Nephron (organoid): ENCODE data around the gene CD40.
"Not testable (repeated sequence)": the region's sequence is repeated elsewhere in the genome, so short reads cannot be mapped to it uniquely, and the experiment has no call there.

ENCODE experiments used
- H3K27ac Mint-ChIP-seq, 3 experiments: 2 replicates each; pipeline ENCODE4 v1.8.0; 2020; ENCODE audit warnings: mixed read lengths in 3 of 3, mild to moderate bottlenecking in 2 of 3, moderate library complexity in 1 of 3
- H3K27me3 Mint-ChIP-seq: 2 replicates; pipeline ENCODE4 v1.8.0; 2021; ENCODE audit warnings: low read depth, mild to moderate bottlenecking, moderate library complexity, mixed read lengths
- H3K36me3 Mint-ChIP-seq: 2 replicates; pipeline ENCODE4 v1.8.0; 2020; ENCODE audit warnings: low read depth, mixed read lengths
- H3K4me1 Mint-ChIP-seq: 2 replicates; pipeline ENCODE4 v1.8.0; 2020; ENCODE audit warnings: mixed read lengths
- H3K4me3 Mint-ChIP-seq, 3 experiments: 2 replicates each; pipeline ENCODE4 v1.8.0; 2020; ENCODE audit warnings: mild to moderate bottlenecking in 3 of 3, mixed read lengths in 3 of 3, moderate library complexity in 2 of 3
- H3K9me3 Mint-ChIP-seq: 2 replicates; pipeline ENCODE4 v1.8.0; 2020; ENCODE audit warnings: mixed read lengths
- TF ChIP-seq, protein P1 (sequence below), 3 experiments: fragments of 200-600 bp; sonication (generic); IDR thresholded peaks; one replicate each; pipeline ENCODE4 v1.5.0; 2021; ENCODE audit warnings: antibody characterized with exemption in 3 of 3; ENCODE audit not compliant: unreplicated experiment in 3 of 3

The CD40 gene

DNA sequence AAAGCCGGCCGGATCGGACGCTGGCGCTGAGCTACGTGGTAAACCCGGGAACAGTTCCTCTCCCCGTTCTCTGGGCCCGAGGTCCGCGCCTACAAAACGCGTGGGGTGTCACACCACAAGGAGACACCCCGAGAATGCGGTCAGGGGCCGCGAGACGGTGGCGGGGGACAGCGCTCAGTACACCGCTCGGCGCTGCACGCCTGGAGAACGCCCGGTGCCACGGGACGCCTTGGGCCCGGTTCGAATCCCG, 29.0 kb upstream of the CD40 start:
- peak overlapping the region; percentile 89 to 93 (median 91) for H3K4me3 Mint-ChIP-seq
- peak overlapping the region; percentile 61 to 96 (median 71) for H3K27ac Mint-ChIP-seq
- no peaks in the 10 kb centered on the region for H3K9me3 Mint-ChIP-seq
- peaks cover 5% of the 10 kb centered on the region for H3K27me3 Mint-ChIP-seq
- H3K36me3 Mint-ChIP-seq: no peaks in the 10 kb centered on the region
- H3K4me1 Mint-ChIP-seq: peaks cover 40% of the 10 kb centered on the region
- TF ChIP-seq, protein P1, sequence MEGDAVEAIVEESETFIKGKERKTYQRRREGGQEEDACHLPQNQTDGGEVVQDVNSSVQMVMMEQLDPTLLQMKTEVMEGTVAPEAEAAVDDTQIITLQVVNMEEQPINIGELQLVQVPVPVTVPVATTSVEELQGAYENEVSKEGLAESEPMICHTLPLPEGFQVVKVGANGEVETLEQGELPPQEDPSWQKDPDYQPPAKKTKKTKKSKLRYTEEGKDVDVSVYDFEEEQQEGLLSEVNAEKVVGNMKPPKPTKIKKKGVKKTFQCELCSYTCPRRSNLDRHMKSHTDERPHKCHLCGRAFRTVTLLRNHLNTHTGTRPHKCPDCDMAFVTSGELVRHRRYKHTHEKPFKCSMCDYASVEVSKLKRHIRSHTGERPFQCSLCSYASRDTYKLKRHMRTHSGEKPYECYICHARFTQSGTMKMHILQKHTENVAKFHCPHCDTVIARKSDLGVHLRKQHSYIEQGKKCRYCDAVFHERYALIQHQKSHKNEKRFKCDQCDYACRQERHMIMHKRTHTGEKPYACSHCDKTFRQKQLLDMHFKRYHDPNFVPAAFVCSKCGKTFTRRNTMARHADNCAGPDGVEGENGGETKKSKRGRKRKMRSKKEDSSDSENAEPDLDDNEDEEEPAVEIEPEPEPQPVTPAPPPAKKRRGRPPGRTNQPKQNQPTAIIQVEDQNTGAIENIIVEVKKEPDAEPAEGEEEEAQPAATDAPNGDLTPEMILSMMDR (IDR thresholded peaks at IDR 0.05; ENCODE audit: unreplicated experiment in 3 of 3): no peak

DNA sequence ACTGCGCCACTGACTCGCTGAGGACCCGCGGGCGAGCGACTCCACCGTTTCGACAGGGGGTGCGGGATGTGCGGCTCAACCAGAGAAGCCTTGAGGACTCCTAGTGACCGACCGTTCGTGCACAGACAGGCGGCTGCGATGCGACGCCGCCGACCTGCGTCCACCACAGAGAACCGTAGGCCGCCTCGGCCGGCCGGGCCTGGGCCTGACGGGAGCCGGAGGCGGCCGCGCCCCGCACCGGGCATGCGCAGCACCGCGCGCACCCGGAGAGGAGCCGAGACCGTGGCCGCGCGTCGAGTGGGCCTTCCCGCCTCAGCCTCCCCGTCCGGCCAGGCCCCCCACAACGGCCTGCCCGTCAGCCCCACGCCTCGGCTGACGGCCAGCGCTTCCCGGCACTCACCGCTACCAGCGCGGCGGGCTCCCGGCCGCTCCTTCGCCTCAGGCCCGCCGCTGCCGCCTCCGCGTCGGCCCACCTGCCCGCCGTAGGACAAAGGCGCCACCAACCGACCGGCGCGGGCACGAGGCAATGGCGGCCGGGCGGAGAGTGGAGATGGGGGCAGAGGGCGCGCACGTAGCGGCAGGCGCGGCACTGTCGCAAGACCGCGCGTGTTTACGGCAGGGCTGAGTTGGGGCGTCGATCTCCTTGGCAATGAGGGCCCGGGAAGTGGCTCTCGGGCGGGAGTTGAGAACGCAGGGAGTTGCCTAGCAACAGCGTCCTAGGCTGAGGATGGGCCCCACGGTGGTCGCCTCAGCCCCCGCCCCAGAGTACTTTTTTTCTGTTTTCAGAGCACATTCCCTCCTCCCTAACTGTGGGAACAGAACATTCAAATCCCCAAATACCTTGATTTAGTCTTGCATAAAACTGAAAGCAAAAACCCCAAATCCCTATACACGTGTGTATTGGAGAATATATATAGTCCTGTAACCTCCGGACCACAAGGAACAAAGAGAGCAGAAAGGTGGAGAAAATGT, 28.4 kb upstream of the CD40 start, which contains the start of gene NCOA5:
TSS of gene NCOA5 (minus strand) at position 546 of the 972 bp plus-strand sequence. CDS start 10,538 bp downstream, outside the sequence.
- H3K9me3 Mint-ChIP-seq: no peaks in the 10 kb centered on the region
- TF ChIP-seq, protein P1 (IDR thresholded peaks at IDR 0.05; ENCODE audit: unreplicated experiment in 3 of 3): peak in 1 of 3 experiments; percentile 22
- H3K36me3 Mint-ChIP-seq: no peaks in the 10 kb centered on the region
- peak within 1 kb of the TSS; percentile 89 to 93 (median 91) for H3K4me3 Mint-ChIP-seq
- peaks cover 40% of the 10 kb centered on the region for H3K4me1 Mint-ChIP-seq
- H3K27ac Mint-ChIP-seq: peak within 1 kb of the TSS; percentile 61 to 96 (median 94)
- H3K27me3 Mint-ChIP-seq: peaks cover 5% of the 10 kb centered on the region

DNA sequence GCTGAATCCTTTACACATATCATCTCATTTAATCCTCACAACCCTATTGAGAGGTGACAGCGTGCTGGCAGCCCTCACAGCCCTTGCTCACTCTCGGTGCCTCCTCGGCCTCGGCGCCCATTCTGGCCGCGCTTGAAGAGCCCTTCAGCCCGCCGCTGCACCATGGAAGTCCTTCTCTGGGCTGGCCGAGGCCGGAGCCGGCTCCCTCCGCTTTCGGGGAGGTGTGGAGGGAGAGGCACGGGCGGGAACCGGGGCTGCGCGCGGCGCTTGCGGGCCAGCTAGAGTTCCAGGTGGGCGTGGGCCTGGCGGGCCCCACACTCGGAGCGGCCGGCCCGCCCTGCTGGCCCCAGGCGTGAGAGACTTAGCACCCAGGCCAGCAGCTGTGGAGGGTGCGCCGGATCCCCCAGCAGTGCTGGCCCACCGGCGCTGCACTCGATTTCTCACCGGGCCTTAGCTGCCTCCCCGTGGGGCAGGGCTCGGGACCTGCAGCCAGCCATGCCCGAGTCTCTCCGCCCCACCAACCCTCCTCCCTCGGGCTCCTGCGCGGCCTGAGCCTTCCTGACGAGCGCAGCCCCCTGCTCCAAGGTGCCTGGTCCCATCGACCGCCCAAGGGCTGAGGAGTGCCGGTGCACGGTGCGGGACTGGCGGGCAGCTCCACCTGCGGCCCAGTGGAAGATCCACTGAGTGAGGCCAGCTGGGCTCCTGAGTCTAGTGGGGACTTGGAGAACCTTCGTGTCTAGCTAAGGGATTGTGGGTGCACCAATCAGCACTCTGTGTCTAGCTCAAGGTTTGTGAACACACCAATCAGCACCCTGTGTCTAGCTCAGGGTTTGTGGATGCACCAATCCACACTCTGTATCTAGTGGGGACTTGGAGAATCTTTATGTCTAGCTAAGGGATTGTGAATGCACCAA, 26.2 kb upstream of the CD40 start:
- H3K9me3 Mint-ChIP-seq, H3K27me3 Mint-ChIP-seq, H3K27ac Mint-ChIP-seq, H3K36me3 Mint-ChIP-seq: not testable (repeated sequence)
- Mint-ChIP-seq H3K4me3 (peak overlapping the region in 2 of 3 experiments; percentile 17 to 34), H3K4me1 (peaks cover 20% of the 10 kb centered on the region)

DNA sequence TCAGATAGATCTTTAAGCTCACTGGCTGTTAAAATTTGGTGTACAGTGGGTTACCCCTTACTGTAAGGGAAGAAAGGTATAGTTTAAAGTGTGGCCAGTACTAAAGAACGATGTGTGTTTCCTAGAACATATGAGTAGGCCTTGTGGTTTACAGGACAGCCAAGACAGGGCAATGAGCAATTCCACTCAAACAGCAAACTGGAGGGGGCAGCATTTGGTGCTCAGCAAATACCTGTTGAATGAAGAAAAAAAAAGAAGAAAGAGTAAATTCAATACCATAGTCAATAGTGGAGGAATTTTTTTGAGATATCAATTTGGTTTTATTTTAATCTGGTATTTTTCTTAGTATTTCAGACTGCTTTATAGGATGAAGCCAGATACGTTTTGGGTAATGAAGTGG, 24.6 kb upstream of the CD40 start:
- peaks cover 7% of the 10 kb centered on the region for H3K4me1 Mint-ChIP-seq
- H3K9me3 Mint-ChIP-seq: no peaks in the 10 kb centered on the region
- H3K36me3 Mint-ChIP-seq: no peaks in the 10 kb centered on the region
- H3K27ac Mint-ChIP-seq: no peak overlapping the region
- H3K27me3 Mint-ChIP-seq: peaks cover 16% of the 10 kb centered on the region
- H3K4me3 Mint-ChIP-seq: no peak overlapping the region
- TF ChIP-seq, protein P1 (IDR thresholded peaks at IDR 0.05; ENCODE audit: unreplicated experiment in 3 of 3): no peak

DNA sequence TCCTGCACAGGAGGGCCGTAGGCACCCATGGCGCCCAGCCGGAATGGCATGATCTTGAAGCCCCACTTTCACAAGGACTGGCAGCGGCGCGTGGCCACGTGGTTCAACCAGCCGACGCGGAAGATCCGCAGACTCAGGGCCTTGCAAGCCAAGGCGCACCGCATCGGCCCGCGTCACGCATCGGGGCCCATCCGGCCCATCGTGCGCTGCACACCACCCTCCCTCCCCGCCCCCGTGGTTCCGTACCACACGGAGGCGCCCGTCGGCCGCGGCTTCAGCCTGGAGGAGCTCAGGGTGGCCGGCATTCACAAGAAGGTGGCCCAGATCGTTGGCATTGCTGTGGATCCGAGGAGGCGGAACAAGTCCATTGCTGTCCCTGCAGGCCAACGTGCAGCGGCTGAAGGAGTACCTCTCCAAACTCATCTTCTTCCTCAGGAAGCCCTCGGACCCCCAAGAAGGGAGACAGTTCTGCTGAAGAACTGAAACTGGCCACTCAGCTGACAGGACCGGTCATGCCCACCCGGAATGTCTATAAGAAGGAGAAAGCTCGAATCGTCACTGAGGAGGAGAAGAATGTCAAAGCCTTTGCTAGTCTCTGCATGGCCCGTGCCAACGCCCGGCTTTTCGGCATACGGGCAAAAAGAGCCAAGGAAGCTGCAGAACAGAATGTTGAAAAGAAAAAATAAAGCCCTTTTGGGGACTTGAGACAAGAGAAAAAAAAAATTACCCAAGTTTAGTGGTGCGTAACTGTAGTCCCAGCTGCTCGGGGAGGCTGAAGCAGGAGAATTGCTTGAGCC, 18.4 kb upstream of the CD40 start:
- Mint-ChIP-seq H3K36me3 (no peaks in the 10 kb centered on the region), H3K4me1 (no peaks in the 10 kb centered on the region)
- TF ChIP-seq, protein P1 (IDR thresholded peaks at IDR 0.05; ENCODE audit: unreplicated experiment in 3 of 3): no peak

DNA sequence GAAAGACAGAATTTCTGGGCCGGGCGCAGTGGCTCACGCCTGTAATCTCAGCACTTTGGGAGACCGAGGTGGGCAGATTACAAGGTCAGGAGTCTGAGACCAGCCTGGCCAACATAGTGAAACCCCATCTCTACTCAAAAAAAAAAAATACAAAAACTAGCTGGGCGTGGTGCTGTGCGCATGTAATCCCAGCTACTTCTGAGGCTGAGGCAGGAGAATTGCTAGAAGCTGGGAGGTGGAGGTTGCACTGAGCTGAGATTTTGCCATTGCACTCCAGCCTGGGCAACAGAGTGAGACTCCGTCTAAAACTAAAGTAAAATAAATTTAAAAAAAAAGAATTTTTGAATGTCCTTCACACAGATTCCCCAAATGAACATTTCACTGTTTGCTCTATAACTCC, 17.7 kb upstream of the CD40 start:
- H3K9me3 Mint-ChIP-seq: peaks cover 11% of the 10 kb centered on the region
- H3K4me1 Mint-ChIP-seq, H3K27ac Mint-ChIP-seq, H3K36me3 Mint-ChIP-seq, H3K4me3 Mint-ChIP-seq: not testable (repeated sequence)
- H3K27me3 Mint-ChIP-seq: peaks cover 63% of the 10 kb centered on the region

More for the DNA sequence above, 18.4 kb upstream of the CD40 start:
- peaks cover 11% of the 10 kb centered on the region for H3K9me3 Mint-ChIP-seq
- no peak overlapping the region for H3K27ac Mint-ChIP-seq
- no peak overlapping the region for H3K4me3 Mint-ChIP-seq
- peaks cover 59% of the 10 kb centered on the region for H3K27me3 Mint-ChIP-seq
